Suprapubic skin (tissue), 4 donors: ENCODE data around the gene CUEDC1. TPM values are rescaled to one million over a fixed set of nuclear protein-coding genes. Genes with fewer than 3 reads are reported as not detected.

ENCODE experiments used
- DNase-seq, 2 donors: peaks; one replicate each; pipeline ENCODE4 v3.0.0-alpha.2; 2019; ENCODE audit warnings: low spot score in 2 of 2
- H3K27ac ChIP-seq: fragments of 200-600 bp; sonication (generic); one replicate; pipeline ENCODE4 v1.5.1; 2019
- H3K27me3 ChIP-seq: fragments of 200-600 bp; sonication (generic); one replicate; pipeline ENCODE4 v1.5.1; 2019
- H3K36me3 ChIP-seq: fragments of 200-600 bp; sonication (generic); one replicate; pipeline ENCODE4 v1.5.1; 2019
- H3K4me1 ChIP-seq: fragments of 200-600 bp; sonication (generic); one replicate; pipeline ENCODE4 v1.5.1; 2019
- H3K4me3 ChIP-seq: fragments of 200-600 bp; sonication (generic); one replicate; pipeline ENCODE4 v1.5.1; 2019; ENCODE audit warnings: mild to moderate bottlenecking
- H3K9me3 ChIP-seq: fragments of 200-600 bp; sonication (generic); one replicate; pipeline ENCODE4 v1.5.1; 2019
- EP300 ChIP-seq: sonication (generic); formaldehyde crosslinking; IDR thresholded peaks from one replicate; pipeline ENCODE4 v1.6.1; 2017; ENCODE audit warnings: antibody characterized with exemption
- POLR2A ChIP-seq, 2 donors: fragments of 450-650 bp; IDR thresholded peaks; one replicate each; pipeline ENCODE4 v1.6.1; 2017; ENCODE audit warnings: antibody characterized with exemption in 2 of 2, mild to moderate bottlenecking in 2 of 2, moderate library complexity in 2 of 2
- POLR2AphosphoS5 ChIP-seq, 3 donors: sonication (generic); formaldehyde crosslinking; IDR thresholded peaks; one replicate each; pipeline ENCODE4 v1.6.1; 2017; ENCODE audit warnings: antibody characterized with exemption in 3 of 3
- WGBS: methylation state at CpG from one replicate; pipeline ENCODE4 v1.1.5; 2018; 5-methylcytosine and 5-hydroxymethylcytosine counted together
- total RNA-seq, 4 donors: library from RNA; depleted of rRNA; stranded (reverse); fragments of >200 nt; gene quantifications; one replicate each; pipeline ENCODE4 v1.1.0, GENCODE V29; 2016
- TF ChIP-seq, protein P1 (sequence below), 2 donors: fragments of 200-600 bp in 1 of 2; fragments of 450-650 bp in 1 of 2; sonication (generic) in 1 of 2; IDR thresholded peaks; one replicate each; pipeline ENCODE4 v1.5.1; 2016 to 2019; ENCODE audit warnings: antibody characterized with exemption in 2 of 2, mild to moderate bottlenecking in 1 of 2, moderate library complexity in 1 of 2

The CUEDC1 gene
- total RNA-seq, 4 donors from 2014 or later = 5.1 to 34.2 (median 12.8) TPM

DNA sequence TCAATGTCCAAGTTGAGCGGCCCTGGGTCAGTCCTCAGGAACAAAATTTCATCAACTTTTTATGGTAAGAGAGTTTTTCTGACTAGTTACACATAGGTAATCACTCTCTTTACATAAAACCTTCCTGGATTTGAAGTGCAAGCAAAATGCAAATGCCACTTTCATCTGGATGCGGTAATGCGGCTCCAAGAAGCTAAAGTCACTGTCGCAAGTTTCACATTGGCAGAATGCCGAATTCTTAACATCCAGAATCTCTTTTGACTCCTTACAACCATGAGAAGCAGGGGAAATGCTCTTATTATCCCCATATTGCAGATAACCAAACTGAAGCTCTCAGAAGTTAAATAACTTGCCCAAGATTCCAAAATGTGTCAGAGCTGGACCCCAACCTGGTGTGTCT lies 135.3 kb downstream of the CUEDC1 start:
- no peak for TF ChIP-seq EP300
- TF ChIP-seq, protein P1, sequence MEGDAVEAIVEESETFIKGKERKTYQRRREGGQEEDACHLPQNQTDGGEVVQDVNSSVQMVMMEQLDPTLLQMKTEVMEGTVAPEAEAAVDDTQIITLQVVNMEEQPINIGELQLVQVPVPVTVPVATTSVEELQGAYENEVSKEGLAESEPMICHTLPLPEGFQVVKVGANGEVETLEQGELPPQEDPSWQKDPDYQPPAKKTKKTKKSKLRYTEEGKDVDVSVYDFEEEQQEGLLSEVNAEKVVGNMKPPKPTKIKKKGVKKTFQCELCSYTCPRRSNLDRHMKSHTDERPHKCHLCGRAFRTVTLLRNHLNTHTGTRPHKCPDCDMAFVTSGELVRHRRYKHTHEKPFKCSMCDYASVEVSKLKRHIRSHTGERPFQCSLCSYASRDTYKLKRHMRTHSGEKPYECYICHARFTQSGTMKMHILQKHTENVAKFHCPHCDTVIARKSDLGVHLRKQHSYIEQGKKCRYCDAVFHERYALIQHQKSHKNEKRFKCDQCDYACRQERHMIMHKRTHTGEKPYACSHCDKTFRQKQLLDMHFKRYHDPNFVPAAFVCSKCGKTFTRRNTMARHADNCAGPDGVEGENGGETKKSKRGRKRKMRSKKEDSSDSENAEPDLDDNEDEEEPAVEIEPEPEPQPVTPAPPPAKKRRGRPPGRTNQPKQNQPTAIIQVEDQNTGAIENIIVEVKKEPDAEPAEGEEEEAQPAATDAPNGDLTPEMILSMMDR (IDR thresholded peaks at IDR 0.05) = no peak
- no peak for TF ChIP-seq POLR2A (IDR thresholded peaks at IDR 0.05)
- no peak for TF ChIP-seq POLR2AphosphoS5 (IDR thresholded peaks at IDR 0.05)
- Histone ChIP-seq H3K27ac (no peak overlapping the region), H3K27me3 (peaks cover 30% of the 10 kb centered on the region), H3K4me3 (no peak overlapping the region), H3K36me3 (no peaks in the 10 kb centered on the region), H3K4me1 (no peaks in the 10 kb centered on the region), H3K9me3 (no peaks in the 10 kb centered on the region)
- no peak for DNase-seq
- WGBS = 81% methylated on average over 5 of the region's 5 CpGs

DNA sequence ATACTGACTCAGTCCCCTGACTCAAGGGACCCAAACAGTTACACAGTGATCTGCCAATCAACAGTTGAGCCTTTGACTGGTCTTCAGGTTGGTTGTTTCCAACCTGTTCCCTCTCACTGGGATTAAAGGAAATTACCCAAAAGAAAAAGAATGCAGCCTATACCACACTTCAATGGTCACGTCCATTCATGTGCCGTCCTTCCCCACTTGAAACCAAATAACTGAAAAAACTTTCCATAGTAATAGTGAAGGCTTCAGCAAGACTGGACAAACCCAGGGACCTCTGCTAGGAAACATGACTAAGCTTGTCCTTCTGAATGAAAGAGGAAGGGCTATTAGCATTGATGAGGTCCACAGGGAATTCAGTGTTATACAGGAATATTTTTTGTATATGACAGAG lies 135.9 kb downstream of the CUEDC1 start:
- no peaks in the 10 kb centered on the region for H3K9me3 ChIP-seq
- TF ChIP-seq EP300 (no peak), POLR2A (IDR thresholded peaks at IDR 0.05) (no peak), POLR2AphosphoS5 (IDR thresholded peaks at IDR 0.05) (no peak)
- TF ChIP-seq, protein P1 (IDR thresholded peaks at IDR 0.05) = no peak
- WGBS = 86% methylated on average over 2 of the region's 2 CpGs
- H3K4me1 ChIP-seq = no peaks in the 10 kb centered on the region
- H3K4me3 ChIP-seq = no peak overlapping the region
- no peaks in the 10 kb centered on the region for H3K36me3 ChIP-seq
- no peak overlapping the region for H3K27ac ChIP-seq
- DNase-seq = no peak
- H3K27me3 ChIP-seq = peaks cover 30% of the 10 kb centered on the region

DNA sequence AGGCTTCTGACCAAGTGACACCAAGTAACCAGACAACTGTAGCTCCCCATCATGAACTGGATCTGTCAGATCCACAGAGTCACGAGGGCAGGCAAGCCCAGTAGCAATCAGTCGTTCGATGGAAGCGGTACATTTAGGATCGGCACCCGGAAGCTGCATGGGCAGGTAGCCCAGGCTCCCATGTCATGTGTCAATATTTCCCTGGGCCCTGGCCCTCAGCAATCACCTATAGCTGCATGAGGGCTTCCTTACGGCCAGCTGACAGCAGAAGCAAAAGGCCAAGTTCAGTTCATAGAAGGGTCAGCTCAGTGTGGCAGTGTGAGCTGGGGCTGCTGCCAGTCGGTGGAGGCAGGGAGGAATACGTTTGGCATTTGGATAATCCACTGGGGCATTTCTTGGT lies 137.1 kb downstream of the CUEDC1 start:
- H3K9me3 ChIP-seq = no peaks in the 10 kb centered on the region
- no peak for TF ChIP-seq EP300
- TF ChIP-seq, protein P1 (IDR thresholded peaks at IDR 0.05) = no peak
- TF ChIP-seq POLR2AphosphoS5 (IDR thresholded peaks at IDR 0.05) = no peak
- TF ChIP-seq POLR2A (IDR thresholded peaks at IDR 0.05) = no peak
- peaks cover 30% of the 10 kb centered on the region for H3K27me3 ChIP-seq
- no peaks in the 10 kb centered on the region for H3K4me1 ChIP-seq
- no peaks in the 10 kb centered on the region for H3K36me3 ChIP-seq
- no peak overlapping the region for H3K27ac ChIP-seq
- no peak for DNase-seq
- 85% methylated on average over 9 of the region's 9 CpGs for WGBS
- no peak overlapping the region for H3K4me3 ChIP-seq

GRCh38 chr17:57817299-57817698 lies 137.9 kb downstream of the CUEDC1 start:
- 98% methylated on average over 4 of the region's 4 CpGs for WGBS
- Histone ChIP-seq H3K4me1 (no peaks in the 10 kb centered on the region), H3K27ac (no peak overlapping the region), H3K4me3 (no peak overlapping the region), H3K27me3 (peaks cover 30% of the 10 kb centered on the region), H3K9me3 (no peaks in the 10 kb centered on the region), H3K36me3 (no peaks in the 10 kb centered on the region)
- no peak for DNase-seq
- TF ChIP-seq POLR2A (IDR thresholded peaks at IDR 0.05) (no peak), EP300 (no peak), POLR2AphosphoS5 (IDR thresholded peaks at IDR 0.05) (no peak)
- TF ChIP-seq, protein P1 (IDR thresholded peaks at IDR 0.05) = no peak

GRCh38 chr17:57814421-57814820 lies 140.8 kb downstream of the CUEDC1 start:
- no peak for TF ChIP-seq POLR2A (IDR thresholded peaks at IDR 0.05)
- TF ChIP-seq POLR2AphosphoS5 (IDR thresholded peaks at IDR 0.05) = no peak
- TF ChIP-seq, protein P1 (IDR thresholded peaks at IDR 0.05) = no peak
- no peak for TF ChIP-seq EP300
- no peaks in the 10 kb centered on the region for H3K36me3 ChIP-seq
- no peak for DNase-seq
- H3K27ac ChIP-seq = no peak overlapping the region
- no peaks in the 10 kb centered on the region for H3K9me3 ChIP-seq
- H3K4me1 ChIP-seq = peaks cover 16% of the 10 kb centered on the region
- 88% methylated on average over 1 of the region's 1 CpG for WGBS
- peaks cover 30% of the 10 kb centered on the region for H3K27me3 ChIP-seq
- H3K4me3 ChIP-seq = no peak overlapping the region
